Muscle of arm (tissue), 12 donors: ENCODE results near the gene MACROD2. TPM values are rescaled to one million over a fixed set of nuclear protein-coding genes. Genes with fewer than 3 reads are reported as not detected.

Experiments
- DNase-seq: peaks from one replicate; pipeline ENCODE4 v3.0.0-alpha.2; 2013
- polyA plus RNA-seq, 12 donors: library from polyadenylated mRNA; unstranded; fragments of 120-200 nt; gene quantifications; one replicate each; pipeline ENCODE4 v1.2.1, GENCODE V29; 2013; ENCODE audit not compliant: insufficient read length in 12 of 12

MACROD2 gene
- polyA plus RNA-seq, 12 donors: 2.7 to 19.1 (median 4.0) TPM; not detected in 1

- peak; percentile 67 for DNase-seq
Observed at GRCh38 chr20:14334306-14334930, 339.1 kb downstream of the MACROD2 start.

- no peak for DNase-seq
Observed at GRCh38 chr20:14335052-14335451, 339.7 kb downstream of the MACROD2 start.

- peak; percentile 56 for DNase-seq
Observed at GRCh38 chr20:14336686-14337085, 341.4 kb downstream of the MACROD2 start.

- DNase-seq: peak; percentile 94
Observed at GRCh38 chr20:14337400-14338171, 342.3 kb downstream of the MACROD2 start, which contains the start of gene FLRT3. Gene FLRT3 (minus strand): TSS chr20:14337612. CDS start chr20:14327506, 10,106 bp downstream.

GRCh38 chr20:14341801-14342200 lies 346.5 kb downstream of the MACROD2 start:
- DNase-seq: no peak

GRCh38 chr20:14342918-14343317 lies 347.6 kb downstream of the MACROD2 start:
- DNase-seq: no peak

- no peak for DNase-seq
Observed at GRCh38 chr20:14343491-14344065, 348.3 kb downstream of the MACROD2 start.

GRCh38 chr20:14344746-14345145 lies 349.4 kb downstream of the MACROD2 start:
- no peak for DNase-seq

GRCh38 chr20:14355791-14356190 lies 360.5 kb downstream of the MACROD2 start:
- DNase-seq: no peak

- no peak for DNase-seq
Observed at GRCh38 chr20:14360416-14360815, 365.1 kb downstream of the MACROD2 start.

- no peak for DNase-seq
Observed at GRCh38 chr20:14361509-14362345, 366.4 kb downstream of the MACROD2 start.

- no peak for DNase-seq
Observed at GRCh38 chr20:14374196-14374595, 378.9 kb downstream of the MACROD2 start.

GRCh38 chr20:14375416-14375985 lies 380.2 kb downstream of the MACROD2 start:
- no peak for DNase-seq

GRCh38 chr20:14378326-14378725 lies 383.0 kb downstream of the MACROD2 start:
- no peak for DNase-seq

GRCh38 chr20:14383335-14383734 lies 388.0 kb downstream of the MACROD2 start:
- DNase-seq: no peak

GRCh38 chr20:14384416-14385175 lies 389.3 kb downstream of the MACROD2 start:
- DNase-seq: peak; percentile 18

- DNase-seq: no peak
Observed at GRCh38 chr20:14385176-14385740, 389.9 kb downstream of the MACROD2 start.

- no peak for DNase-seq
Observed at GRCh38 chr20:14386726-14387125, 391.4 kb downstream of the MACROD2 start.

- no peak for DNase-seq
Observed at GRCh38 chr20:14401479-14402138, 406.3 kb downstream of the MACROD2 start.

GRCh38 chr20:14404515-14404914 lies 409.2 kb downstream of the MACROD2 start:
- no peak for DNase-seq
